Cardiac muscle cell (in vitro differentiated cells and primary cell): Measurements from ENCODE around the gene GALNT10. TPM values are rescaled to one million over a fixed set of nuclear protein-coding genes. Genes with fewer than 3 reads are reported as not detected.

ENCODE experiments used
- DNase-seq, 2 donors: peaks; one replicate each; pipeline versions ENCODE4 v3.0.0 to v3.0.0-alpha.2; 2010 to 2017; ENCODE audit warnings: low read depth in 1 of 2, low spot score in 1 of 2
- H3K27ac ChIP-seq: fragments of 200-600 bp; sonication (generic); 2 replicates; pipeline ENCODE4 v1.5.1; 2016
- H3K27me3 ChIP-seq: fragments of 200-600 bp; sonication (generic); 2 replicates; pipeline ENCODE4 v1.6.0; 2016; ENCODE audit warnings: control low read depth
- H3K36me3 ChIP-seq: fragments of 200-600 bp; sonication (generic); 2 replicates; pipeline ENCODE4 v1.5.1; 2016; ENCODE audit warnings: control low read depth
- H3K4me1 ChIP-seq: fragments of 200-600 bp; sonication (generic); 2 replicates; pipeline ENCODE4 v1.8.1; 2017; ENCODE audit warnings: low read depth, mild to moderate bottlenecking, mixed run types
- H3K4me3 ChIP-seq: fragments of 200-600 bp; sonication (generic); 2 replicates; pipeline ENCODE4 v1.5.1; 2016; ENCODE audit warnings: mild to moderate bottlenecking
- H3K9me3 ChIP-seq: fragments of 200-600 bp; sonication (generic); 2 replicates; pipeline ENCODE4 v1.5.1; 2017; ENCODE audit warnings: low read depth, mild to moderate bottlenecking, control low read depth
- polyA plus RNA-seq: library from polyadenylated mRNA; unstranded; fragments of >200 nt; fragmentation: Nextera tagmentation; extraction: Ambion mirVana; gene quantifications from 2 replicates; pipeline ENCODE4 v1.2.1, GENCODE V29; 2016
- total RNA-seq: library from RNA; depleted of rRNA; stranded (reverse); fragments of >200 nt; gene quantifications from 2 replicates; pipeline ENCODE4 v1.2.3, GENCODE V29; 2016
- TF ChIP-seq, protein P1 (sequence below): IDR thresholded peaks from 2 replicates; pipeline ENCODE4 v1.5.1; 2012; ENCODE audit warnings: low read depth, mild to moderate bottlenecking, low read length

The GALNT10 gene
- total and polyA plus RNA-seq, 2 experiments from 2014 or later: 8.2 TPM

DNA sequence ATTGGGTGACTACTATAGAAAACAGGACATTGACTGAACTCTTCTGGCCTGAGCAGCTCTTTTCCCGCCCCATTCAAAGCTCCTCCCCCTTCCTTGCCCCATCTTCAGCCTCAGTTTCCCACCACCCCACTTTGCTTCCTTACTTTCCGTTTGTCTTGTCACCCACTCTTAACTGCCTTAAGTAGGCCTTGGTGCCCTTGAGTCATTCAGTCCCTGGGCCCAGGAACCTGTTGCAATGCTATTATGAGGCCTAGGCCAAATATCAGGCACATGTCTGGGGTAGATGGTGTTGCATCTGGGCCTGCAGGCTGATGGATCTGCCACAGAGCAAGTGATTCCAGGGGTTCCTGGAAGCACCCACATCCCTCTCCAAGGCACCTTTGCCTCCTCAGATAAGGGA lies 17.7 kb upstream of the GALNT10 start:
- Histone ChIP-seq H3K36me3 (no peaks in the 10 kb centered on the region), H3K27ac (no peak overlapping the region), H3K27me3 (peaks cover 26% of the 10 kb centered on the region), H3K4me3 (no peak overlapping the region), H3K9me3 (no peaks in the 10 kb centered on the region), H3K4me1 (no peaks in the 10 kb centered on the region)
- DNase-seq: no peak
- TF ChIP-seq, protein P1, sequence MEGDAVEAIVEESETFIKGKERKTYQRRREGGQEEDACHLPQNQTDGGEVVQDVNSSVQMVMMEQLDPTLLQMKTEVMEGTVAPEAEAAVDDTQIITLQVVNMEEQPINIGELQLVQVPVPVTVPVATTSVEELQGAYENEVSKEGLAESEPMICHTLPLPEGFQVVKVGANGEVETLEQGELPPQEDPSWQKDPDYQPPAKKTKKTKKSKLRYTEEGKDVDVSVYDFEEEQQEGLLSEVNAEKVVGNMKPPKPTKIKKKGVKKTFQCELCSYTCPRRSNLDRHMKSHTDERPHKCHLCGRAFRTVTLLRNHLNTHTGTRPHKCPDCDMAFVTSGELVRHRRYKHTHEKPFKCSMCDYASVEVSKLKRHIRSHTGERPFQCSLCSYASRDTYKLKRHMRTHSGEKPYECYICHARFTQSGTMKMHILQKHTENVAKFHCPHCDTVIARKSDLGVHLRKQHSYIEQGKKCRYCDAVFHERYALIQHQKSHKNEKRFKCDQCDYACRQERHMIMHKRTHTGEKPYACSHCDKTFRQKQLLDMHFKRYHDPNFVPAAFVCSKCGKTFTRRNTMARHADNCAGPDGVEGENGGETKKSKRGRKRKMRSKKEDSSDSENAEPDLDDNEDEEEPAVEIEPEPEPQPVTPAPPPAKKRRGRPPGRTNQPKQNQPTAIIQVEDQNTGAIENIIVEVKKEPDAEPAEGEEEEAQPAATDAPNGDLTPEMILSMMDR: no peak

DNA sequence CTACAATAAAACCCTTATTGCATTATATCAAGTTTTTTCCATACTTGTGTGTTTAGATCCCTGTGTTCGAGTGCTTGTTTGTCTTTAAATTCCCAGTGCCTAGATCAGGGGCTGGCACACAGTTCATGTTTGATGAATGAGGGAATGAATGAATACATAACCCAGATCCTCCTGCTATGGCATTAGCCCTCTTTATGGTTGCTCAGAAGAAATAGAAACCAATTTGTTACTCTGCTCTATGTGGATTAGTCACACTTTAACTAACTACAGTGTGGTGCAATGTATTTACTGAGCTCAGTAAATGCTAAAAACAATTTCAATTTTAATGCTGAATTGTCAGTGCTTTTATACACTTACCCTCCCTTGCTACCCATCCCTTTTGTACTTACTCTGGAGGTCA lies 16.4 kb upstream of the GALNT10 start:
- no peak for DNase-seq
- TF ChIP-seq, protein P1: no peak
- no peaks in the 10 kb centered on the region for H3K36me3 ChIP-seq
- no peak overlapping the region for H3K4me3 ChIP-seq
- H3K4me1 ChIP-seq: no peaks in the 10 kb centered on the region
- no peak overlapping the region for H3K27ac ChIP-seq
- no peaks in the 10 kb centered on the region for H3K9me3 ChIP-seq
- peaks cover 37% of the 10 kb centered on the region for H3K27me3 ChIP-seq

DNA sequence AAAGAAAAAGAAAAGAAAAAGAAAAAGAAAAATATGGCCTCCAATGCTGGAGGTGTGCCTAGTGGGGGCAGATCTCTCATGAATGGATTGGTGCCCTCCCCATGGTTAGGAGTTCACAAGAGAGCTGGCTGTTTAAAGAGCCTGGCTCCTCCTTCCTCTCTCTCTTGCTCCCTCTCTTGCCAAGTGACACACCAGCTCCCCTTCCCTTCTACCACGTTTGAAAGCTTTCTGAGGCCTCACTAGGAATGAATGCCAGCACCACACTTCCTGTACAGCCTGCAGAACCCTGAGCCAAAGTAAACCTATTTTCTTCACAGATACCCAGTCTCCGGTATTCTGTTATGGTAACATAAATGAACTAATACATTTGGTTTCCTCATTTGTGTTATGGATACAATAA lies 14.4 kb upstream of the GALNT10 start:
- H3K9me3 ChIP-seq: no peaks in the 10 kb centered on the region
- DNase-seq: peak in 1 of 2 donors; percentile 83
- TF ChIP-seq, protein P1: no peak
- peaks cover 44% of the 10 kb centered on the region for H3K27me3 ChIP-seq
- no peak overlapping the region for H3K27ac ChIP-seq
- no peaks in the 10 kb centered on the region for H3K4me1 ChIP-seq
- H3K4me3 ChIP-seq: no peak overlapping the region
- no peaks in the 10 kb centered on the region for H3K36me3 ChIP-seq

DNA sequence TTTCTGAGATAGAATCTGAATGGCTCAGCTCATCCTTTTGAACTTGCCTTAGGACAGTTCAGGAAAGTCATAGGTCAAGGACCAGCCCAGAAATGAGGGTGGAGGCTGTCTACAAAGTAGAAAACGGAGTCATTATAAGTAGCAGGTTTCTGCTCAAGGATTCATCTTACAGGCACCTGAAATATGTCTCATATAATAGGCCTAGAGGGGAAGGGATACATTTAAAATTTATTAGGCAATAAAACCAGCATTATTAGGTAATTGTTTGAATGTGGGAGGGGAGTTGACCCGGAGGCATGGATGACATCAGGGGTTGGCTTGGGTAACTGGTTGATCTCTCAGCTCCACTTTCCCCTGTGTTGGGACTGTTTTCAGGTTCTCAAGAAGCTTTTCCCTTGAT lies 11.9 kb upstream of the GALNT10 start:
- Histone ChIP-seq H3K27ac (no peak overlapping the region), H3K4me1 (no peaks in the 10 kb centered on the region), H3K36me3 (no peaks in the 10 kb centered on the region), H3K27me3 (peaks cover 48% of the 10 kb centered on the region), H3K9me3 (no peaks in the 10 kb centered on the region), H3K4me3 (no peak overlapping the region)
- TF ChIP-seq, protein P1: no peak
- DNase-seq: no peak

DNA sequence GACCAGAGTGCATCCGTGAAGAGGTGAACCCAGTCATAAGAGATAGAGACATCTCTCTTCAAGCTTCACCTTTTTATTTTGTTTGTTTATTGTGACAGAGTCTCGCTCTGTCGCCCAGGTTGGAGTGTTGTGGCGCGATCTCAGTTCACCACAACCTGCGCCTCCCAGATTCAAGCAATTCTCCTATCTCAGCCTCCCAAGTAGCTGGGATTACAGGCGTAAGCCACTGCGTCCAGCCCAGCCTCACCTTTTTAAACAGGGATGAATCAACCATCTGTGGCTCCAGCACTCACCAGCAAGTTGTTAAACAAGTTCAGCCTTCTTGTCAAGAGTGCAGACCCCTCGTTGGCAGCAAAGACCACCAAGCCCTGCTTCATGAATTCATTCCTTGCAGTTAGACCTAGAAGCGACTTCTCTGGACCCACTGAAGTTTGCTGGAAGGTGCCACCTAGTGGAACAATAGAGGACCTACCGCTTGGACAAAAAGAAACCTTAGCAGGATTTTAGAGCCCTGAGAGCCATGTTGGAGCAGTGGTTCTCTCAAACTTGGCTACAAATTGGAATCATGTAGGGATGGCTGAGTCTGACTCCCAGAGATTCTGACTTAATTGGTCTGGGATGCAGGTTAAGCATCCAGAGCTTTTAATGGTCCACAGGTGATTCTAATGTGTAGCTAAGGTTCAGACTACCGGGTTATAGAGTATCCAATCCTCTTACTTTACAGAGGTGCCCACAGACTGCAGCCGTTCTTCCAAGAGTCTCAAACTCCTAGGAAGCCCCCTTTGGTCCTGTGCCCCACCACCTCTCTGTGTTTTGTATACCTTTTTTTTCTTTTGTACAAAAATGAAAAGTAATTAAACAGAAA lies 10.5 kb upstream of the GALNT10 start:
- Histone ChIP-seq H3K27ac (no peak overlapping the region), H3K9me3 (no peaks in the 10 kb centered on the region), H3K4me1 (no peaks in the 10 kb centered on the region), H3K4me3 (no peak overlapping the region), H3K27me3 (peaks cover 51% of the 10 kb centered on the region), H3K36me3 (no peaks in the 10 kb centered on the region)
- DNase-seq: peak; percentile 70 to 80
- TF ChIP-seq, protein P1: peak; percentile 84
